Activated CD4-positive, alpha-beta T cell treated with anti-CD3 and anti-CD28 coated beads, Interleukin-2, amount 10 ng/mL, durations not matched to agents 24 days and 14 days (primary cell): Measurements from ENCODE around the gene GARNL3. TPM values are rescaled to one million over a fixed set of nuclear protein-coding genes. Genes with fewer than 3 reads are reported as not detected.

ENCODE experiments used
- DNase-seq: peaks from one replicate; pipeline ENCODE4 v3.0.0; 2022
- H3K27ac Mint-ChIP-seq: one replicate; pipeline ENCODE4 v1.8.0; 2022; ENCODE audit warnings: mild to moderate bottlenecking, mixed read lengths
- H3K27me3 Mint-ChIP-seq: one replicate; pipeline ENCODE4 v1.8.0; 2022; ENCODE audit warnings: mixed read lengths
- H3K36me3 Mint-ChIP-seq: one replicate; pipeline ENCODE4 v1.8.0; 2022; ENCODE audit warnings: low read depth, mild to moderate bottlenecking, mixed read lengths
- H3K4me1 Mint-ChIP-seq: one replicate; pipeline ENCODE4 v1.8.0; 2021; ENCODE audit warnings: mixed read lengths
- H3K4me3 Mint-ChIP-seq: one replicate; pipeline ENCODE4 v1.8.0; 2022; ENCODE audit warnings: mild to moderate bottlenecking, moderate library complexity, mixed read lengths
- H3K9me3 Mint-ChIP-seq: one replicate; pipeline ENCODE4 v1.8.0; 2021; ENCODE audit warnings: mixed read lengths
- intact Hi-C: fragments of 100-400 bp; cut with micrococcal nuclease; formaldehyde crosslinking; loops from one replicate; pipeline ENCODE4 v1.15.1; 2023
- total RNA-seq: library from RNA; stranded (reverse); gene quantifications from 2 replicates; pipeline ENCODE4 v1.2.3, GENCODE V29; 2022

GARNL3 gene
- total RNA-seq, 1 donor from 2014 or later: 3.3 TPM

- Mint-ChIP-seq H3K4me1 (no peaks in the 10 kb centered on the region), H3K27ac (no peak overlapping the region), H3K4me3 (no peak overlapping the region), H3K27me3 (peaks cover 64% of the 10 kb centered on the region), H3K9me3 (no peaks in the 10 kb centered on the region), H3K36me3 (no peaks in the 10 kb centered on the region)
- DNase-seq: no peak
- intact Hi-C loops: no loop called here
Measured at GRCh38 chr9:127370672-127371648, 106.4 kb downstream of the GARNL3 start.

GRCh38 chr9:127380479-127380878, 115.9 kb downstream of the GARNL3 start:
- H3K4me1 Mint-ChIP-seq: no peaks in the 10 kb centered on the region
- no peak overlapping the region for H3K27ac Mint-ChIP-seq
- H3K36me3 Mint-ChIP-seq: no peaks in the 10 kb centered on the region
- peaks cover 54% of the 10 kb centered on the region for H3K27me3 Mint-ChIP-seq
- intact Hi-C loops: no loop called here
- peaks cover 9% of the 10 kb centered on the region for H3K9me3 Mint-ChIP-seq
- DNase-seq: no peak
- no peak overlapping the region for H3K4me3 Mint-ChIP-seq

DNA sequence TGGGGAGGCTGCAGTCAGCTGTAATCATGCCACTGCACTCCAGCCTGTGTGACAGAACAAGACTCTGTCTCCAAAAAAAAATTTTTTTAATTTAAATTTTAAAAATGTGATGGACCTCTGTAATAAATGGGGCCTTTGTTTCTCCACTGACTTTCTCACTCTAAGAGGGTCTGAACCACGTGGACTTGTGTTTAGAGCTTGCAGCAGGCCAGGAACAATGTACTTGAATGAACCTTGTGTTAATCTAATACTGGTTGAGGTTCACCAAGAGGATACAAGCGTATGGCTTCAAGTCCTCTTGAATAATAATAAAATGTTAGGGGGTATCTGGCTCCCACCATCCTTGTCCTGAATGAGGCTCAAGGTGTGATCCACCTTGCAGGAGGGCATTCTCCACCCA, 118.0 kb downstream of the GARNL3 start:
- Mint-ChIP-seq H3K9me3 (peaks cover 9% of the 10 kb centered on the region), H3K27me3 (peaks cover 57% of the 10 kb centered on the region), H3K4me3 (no peak overlapping the region), H3K36me3 (no peaks in the 10 kb centered on the region), H3K4me1 (peaks cover 4% of the 10 kb centered on the region), H3K27ac (no peak overlapping the region)
- DNase-seq: no peak
- intact Hi-C loops: no loop called here

GRCh38 chr9:127384016-127384730, 119.6 kb downstream of the GARNL3 start:
- Mint-ChIP-seq H3K27ac (no peak overlapping the region), H3K36me3 (no peaks in the 10 kb centered on the region), H3K4me3 (no peak overlapping the region), H3K4me1 (peaks cover 18% of the 10 kb centered on the region), H3K27me3 (peaks cover 60% of the 10 kb centered on the region), H3K9me3 (peaks cover 8% of the 10 kb centered on the region)
- no peak for DNase-seq
- intact Hi-C loops: no loop called here

DNA sequence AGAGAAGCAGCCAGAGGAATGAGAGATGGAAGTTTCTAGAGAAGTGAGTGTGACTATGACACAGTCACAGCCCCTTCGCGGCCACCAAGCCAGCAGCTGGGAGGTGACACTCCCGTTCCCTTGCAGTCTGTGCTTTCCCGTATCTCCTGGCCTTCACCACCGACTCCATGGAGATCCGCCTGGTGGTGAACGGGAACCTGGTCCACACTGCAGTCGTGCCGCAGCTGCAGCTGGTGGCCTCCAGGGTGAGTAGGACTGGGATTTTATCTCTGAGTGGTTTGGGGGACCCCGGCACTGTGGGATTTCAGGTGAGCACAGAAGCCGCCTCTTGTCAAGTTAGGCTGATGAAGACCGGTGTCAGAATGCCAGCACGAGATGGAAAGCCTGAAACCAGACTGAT, 120.3 kb downstream of the GARNL3 start:
- no peaks in the 10 kb centered on the region for H3K36me3 Mint-ChIP-seq
- peaks cover 58% of the 10 kb centered on the region for H3K27me3 Mint-ChIP-seq
- intact Hi-C loops: no loop called here

GRCh38 chr9:127386249-127386648, 121.7 kb downstream of the GARNL3 start:
- intact Hi-C loops: no loop called here
- Mint-ChIP-seq H3K27ac (peak overlapping the region; percentile 9), H3K4me1 (peaks cover 27% of the 10 kb centered on the region), H3K36me3 (no peaks in the 10 kb centered on the region), H3K4me3 (no peak overlapping the region), H3K27me3 (peaks cover 58% of the 10 kb centered on the region), H3K9me3 (no peaks in the 10 kb centered on the region)
- DNase-seq: no peak

More for the DNA sequence above, 120.3 kb downstream of the GARNL3 start:
- Mint-ChIP-seq H3K27ac (no peak overlapping the region), H3K4me1 (peaks cover 22% of the 10 kb centered on the region), H3K9me3 (peaks cover 5% of the 10 kb centered on the region), H3K4me3 (no peak overlapping the region)
- no peak for DNase-seq

- Mint-ChIP-seq H3K4me1 (peaks cover 27% of the 10 kb centered on the region), H3K9me3 (no peaks in the 10 kb centered on the region), H3K27me3 (peaks cover 59% of the 10 kb centered on the region), H3K4me3 (no peak overlapping the region), H3K36me3 (no peaks in the 10 kb centered on the region), H3K27ac (no peak overlapping the region)
- no peak for DNase-seq
- intact Hi-C loops: no loop called here
Measured at GRCh38 chr9:127386981-127387380, 122.4 kb downstream of the GARNL3 start.

DNA sequence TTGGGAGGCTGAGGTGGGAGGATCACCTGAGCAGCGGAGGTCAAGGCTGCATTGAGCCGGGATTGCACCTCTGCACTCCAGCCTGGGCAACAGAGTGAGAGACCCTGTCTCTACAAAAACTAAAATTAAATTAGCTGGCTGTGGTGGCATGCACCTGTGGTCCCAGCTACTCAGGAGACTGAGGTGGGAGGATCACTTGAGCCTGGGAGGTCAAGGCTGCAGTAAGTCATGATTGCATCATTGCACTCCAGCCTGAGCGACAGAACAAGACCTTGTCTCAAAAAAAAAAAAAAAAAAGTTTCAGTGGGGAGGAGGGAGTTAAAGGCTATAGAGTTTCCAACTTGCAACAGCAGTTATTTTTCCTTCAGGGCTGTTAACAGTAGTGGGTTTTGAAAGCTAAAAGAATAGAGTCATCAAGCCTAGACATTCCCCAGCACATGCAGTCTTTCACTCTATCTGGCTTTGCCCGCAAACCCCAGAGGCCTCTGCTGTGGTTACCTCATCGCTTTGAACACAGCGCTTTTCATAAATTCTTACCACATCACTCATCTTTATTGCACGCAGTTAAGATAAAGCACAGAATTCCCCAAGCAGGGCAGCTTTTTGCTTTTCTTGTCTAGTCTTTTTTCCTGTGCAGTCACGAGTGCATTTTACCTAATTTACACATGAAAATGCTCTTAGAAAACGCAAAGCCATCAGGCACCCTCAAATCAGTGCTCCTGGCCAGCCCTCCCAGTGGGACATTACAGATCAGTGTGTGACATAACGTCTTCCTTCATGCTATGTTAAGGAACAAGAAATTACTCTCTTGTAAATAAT, 123.7 kb downstream of the GARNL3 start:
- peaks cover 64% of the 10 kb centered on the region for H3K27me3 Mint-ChIP-seq

DNA sequence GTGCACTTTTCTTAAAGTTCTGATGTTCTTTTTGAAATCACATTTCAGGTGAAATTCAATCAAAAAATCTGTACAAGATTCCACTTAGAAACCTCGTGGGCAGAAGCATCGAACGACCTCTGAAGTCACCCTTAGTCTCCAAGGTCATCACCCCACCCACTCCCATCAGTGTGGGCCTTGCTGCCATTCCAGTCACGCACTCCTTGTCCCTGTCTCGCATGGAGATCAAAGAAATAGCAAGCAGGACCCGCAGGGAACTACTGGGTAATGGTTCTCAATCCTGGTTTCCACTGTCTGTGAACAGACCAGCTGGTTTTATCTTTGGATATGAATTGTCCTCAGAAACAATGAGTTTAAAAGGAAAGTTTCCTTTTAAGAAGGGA, 124.3 kb downstream of the GARNL3 start:
- Mint-ChIP-seq H3K27ac (peak overlapping the region; percentile 78), H3K36me3 (no peaks in the 10 kb centered on the region), H3K4me1 (peaks cover 27% of the 10 kb centered on the region), H3K9me3 (no peaks in the 10 kb centered on the region), H3K4me3 (peak overlapping the region; percentile 62), H3K27me3 (peaks cover 65% of the 10 kb centered on the region)
- intact Hi-C loops: loop anchor here (1.0 to 2.0 kb wide), 3 partner anchors 7 to 384 kb away; no protein-coding TSS in a partner anchor
- DNase-seq: peak; percentile 64

More for the DNA sequence above, 123.7 kb downstream of the GARNL3 start:
- Mint-ChIP-seq H3K27ac (peak overlapping the region; percentile 78), H3K36me3 (no peaks in the 10 kb centered on the region), H3K4me1 (peaks cover 27% of the 10 kb centered on the region), H3K9me3 (no peaks in the 10 kb centered on the region), H3K4me3 (peak overlapping the region; percentile 62)
- DNase-seq: peak; percentile 96
- intact Hi-C loops: loop anchor here (1.0 to 2.0 kb wide), 3 partner anchors 8 to 383 kb away; no protein-coding TSS in a partner anchor

DNA sequence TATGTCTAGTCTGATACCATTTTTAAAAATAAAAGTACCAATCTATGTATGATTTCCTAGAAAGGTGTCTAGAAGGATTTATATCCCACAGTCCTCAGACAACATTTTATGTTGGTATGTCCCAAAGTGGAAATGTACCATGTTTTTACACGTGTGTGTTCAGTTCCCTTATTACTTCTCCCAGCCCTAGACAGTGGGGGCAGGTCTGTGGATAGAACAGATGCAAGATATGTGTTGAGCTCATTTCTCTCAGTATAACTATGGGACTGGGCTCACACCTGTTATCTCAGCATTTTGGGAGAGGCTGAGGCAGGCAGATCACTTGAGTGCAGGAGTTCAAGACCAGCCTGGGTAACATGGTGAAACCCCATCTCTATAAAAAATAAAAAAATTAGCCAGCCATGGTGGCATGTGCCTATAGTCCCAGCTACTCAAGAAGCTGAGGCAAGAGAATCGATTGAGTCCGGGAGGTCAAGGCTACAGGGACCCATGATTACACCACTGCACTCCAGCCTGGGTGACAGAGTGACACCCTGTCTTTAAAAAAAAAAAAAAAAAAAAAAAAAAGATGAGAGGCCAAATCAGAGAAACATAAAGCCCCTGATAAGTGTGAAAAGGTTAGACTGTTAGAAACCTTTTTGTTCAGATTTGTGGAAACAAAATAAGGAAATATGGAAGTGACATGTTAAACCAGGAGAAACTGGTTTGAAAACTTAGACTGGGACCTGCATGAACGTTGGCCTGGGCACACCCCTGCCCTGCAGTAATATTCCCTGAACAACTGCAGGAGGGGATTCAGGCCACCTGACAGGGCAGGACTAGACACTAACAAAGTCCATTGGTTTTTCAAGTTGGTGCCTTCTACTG, 125.0 kb downstream of the GARNL3 start:
- Mint-ChIP-seq H3K9me3 (no peaks in the 10 kb centered on the region), H3K27me3 (peaks cover 65% of the 10 kb centered on the region), H3K27ac (no peak overlapping the region), H3K4me3 (no peak overlapping the region), H3K4me1 (peaks cover 27% of the 10 kb centered on the region), H3K36me3 (no peaks in the 10 kb centered on the region)
- intact Hi-C loops: loop anchor here (2.0 kb wide), 1 partner anchor 385 kb away; no protein-coding TSS in a partner anchor
- no peak for DNase-seq

DNA sequence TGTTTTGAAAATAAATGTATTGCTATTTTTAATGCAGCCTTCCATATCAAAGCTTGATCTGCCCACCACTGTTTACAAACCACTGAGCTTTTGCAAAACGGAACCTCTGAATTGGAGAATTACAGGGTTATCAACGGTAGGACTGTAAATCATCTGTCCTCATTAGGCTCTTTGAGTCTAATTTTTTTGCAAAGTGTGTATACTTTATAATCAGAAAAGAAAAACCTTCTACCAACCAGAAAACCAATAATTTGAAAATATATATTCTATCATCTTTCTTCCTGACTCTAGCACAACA, 125.6 kb downstream of the GARNL3 start:
- Mint-ChIP-seq H3K27me3 (peaks cover 65% of the 10 kb centered on the region), H3K4me1 (peaks cover 27% of the 10 kb centered on the region), H3K36me3 (no peaks in the 10 kb centered on the region), H3K27ac (no peak overlapping the region), H3K4me3 (no peak overlapping the region), H3K9me3 (no peaks in the 10 kb centered on the region)
- intact Hi-C loops: no loop called here
- DNase-seq: no peak

GRCh38 chr9:127390563-127390962, 126.0 kb downstream of the GARNL3 start:
- peaks cover 65% of the 10 kb centered on the region for H3K27me3 Mint-ChIP-seq
- intact Hi-C loops: no loop called here
- no peak overlapping the region for H3K4me3 Mint-ChIP-seq
- H3K4me1 Mint-ChIP-seq: peaks cover 28% of the 10 kb centered on the region
- no peaks in the 10 kb centered on the region for H3K9me3 Mint-ChIP-seq
- no peaks in the 10 kb centered on the region for H3K36me3 Mint-ChIP-seq
- peak; percentile 60 for DNase-seq
- H3K27ac Mint-ChIP-seq: peak overlapping the region; percentile 25

DNA sequence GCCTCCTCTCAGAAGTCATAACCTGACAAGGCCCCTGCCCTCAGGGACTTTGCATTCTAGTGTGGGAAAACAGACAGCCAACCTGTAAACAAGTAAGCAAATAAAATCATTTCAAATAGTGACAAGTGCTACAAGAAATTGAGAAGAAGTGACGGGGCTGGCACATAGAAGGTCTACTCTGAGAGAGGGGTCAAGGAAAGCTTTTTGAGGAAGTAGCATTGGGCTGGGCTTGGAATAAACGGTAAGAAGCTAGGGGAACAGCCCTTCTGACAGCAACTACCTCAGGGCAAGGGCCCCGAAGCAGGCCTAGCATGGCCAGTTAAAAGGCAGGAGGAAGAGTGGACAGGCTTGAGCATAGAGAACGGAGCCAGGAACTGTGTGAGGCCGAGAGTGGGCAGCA, 127.6 kb downstream of the GARNL3 start:
- Mint-ChIP-seq H3K27me3 (peaks cover 58% of the 10 kb centered on the region), H3K27ac (no peak overlapping the region), H3K4me1 (peaks cover 31% of the 10 kb centered on the region), H3K36me3 (no peaks in the 10 kb centered on the region), H3K4me3 (no peak overlapping the region), H3K9me3 (no peaks in the 10 kb centered on the region)
- intact Hi-C loops: no loop called here
- DNase-seq: no peak
